Activated CD8-positive, alpha-beta T cell treated with anti-CD3 and anti-CD28 coated beads for 36 hours (primary cell): ENCODE results near the gene PPP1R3C. TPM values are rescaled to one million over a fixed set of nuclear protein-coding genes. Genes with fewer than 3 reads are reported as not detected.

ENCODE experiments used
- ATAC-seq: fragments of 200-7000 bp; cut with Tn5 transposase; one replicate; pipeline ENCODE4 v1.10.0; 2021; ENCODE audit warnings: mild to moderate bottlenecking, moderate library complexity
- CTCF ChIA-PET: fragments of 350-600 bp; sonication (Branson Sonifier 250); formaldehyde crosslinking; loops from one replicate; lab custom pipeline; 2021; ENCODE audit warnings: antibody characterized with exemption; lab: Charles Lee
- POLR2A ChIA-PET: fragments of 350-600 bp; sonication (Branson Sonifier 250); formaldehyde crosslinking; loops from one replicate; lab custom pipeline; 2021; ENCODE audit warnings: antibody characterized with exemption; lab: Charles Lee
- DNase-seq: peaks from one replicate; pipeline ENCODE4 v3.0.0-alpha.2; 2020
- H3K27ac Mint-ChIP-seq: one replicate; pipeline ENCODE4 v1.8.0; 2021; ENCODE audit warnings: mild to moderate bottlenecking, mixed read lengths
- H3K27me3 Mint-ChIP-seq: one replicate; pipeline ENCODE4 v1.8.0; 2021; ENCODE audit warnings: mixed read lengths
- H3K36me3 Mint-ChIP-seq: one replicate; pipeline ENCODE4 v1.8.0; 2021; ENCODE audit warnings: low read depth, mixed read lengths
- H3K4me1 Mint-ChIP-seq: one replicate; pipeline ENCODE4 v1.8.0; 2021; ENCODE audit warnings: low read depth, mixed read lengths
- H3K4me3 Mint-ChIP-seq: one replicate; pipeline ENCODE4 v1.8.0; 2021; ENCODE audit warnings: mild to moderate bottlenecking, moderate library complexity, mixed read lengths
- H3K9me3 Mint-ChIP-seq: one replicate; pipeline ENCODE4 v1.8.0; 2021; ENCODE audit warnings: mixed read lengths
- CTCF ChIP-seq: fragments of 200-600 bp; IDR thresholded peaks from one replicate; pipeline ENCODE4 v1.8.0; 2022; ENCODE audit warnings: antibody characterized with exemption, mild to moderate bottlenecking
- intact Hi-C: fragments of 100-400 bp; cut with micrococcal nuclease; formaldehyde crosslinking; loops from one replicate; pipeline ENCODE4 v1.10.0; 2022
- total RNA-seq, 2 experiments: library from RNA; stranded (reverse); gene quantifications; one replicate each; pipeline ENCODE4 v1.2.3, GENCODE V29; 2021

Gene PPP1R3C
- total RNA-seq, 2 experiments from 2014 or later, result 0.94 to 0.99 TPM

GRCh38 chr10:91636892-91637291 is 4.0 kb upstream of the PPP1R3C start:
- Mint-ChIP-seq H3K4me3 (no peak overlapping the region), H3K27me3 (peaks cover 42% of the 10 kb centered on the region), H3K4me1 (peaks cover 4% of the 10 kb centered on the region), H3K9me3 (no peaks in the 10 kb centered on the region), H3K27ac (no peak overlapping the region), H3K36me3 (no peaks in the 10 kb centered on the region)
- TF ChIP-seq CTCF, result no peak
- ATAC-seq, result no peak
- POLR2A ChIA-PET, result no interaction called here
- DNase-seq, result no peak
- CTCF ChIA-PET, result interaction anchor here (1.1 to 6.0 kb wide), 7 partner anchors 10 to 339 kb away, joined by 3 to 139 read pairs (median 16); no protein-coding TSS in a partner anchor
- intact Hi-C loops, result loop anchor here (5.0 kb wide), 1 partner anchor 250 kb away; no protein-coding TSS in a partner anchor

GRCh38 chr10:91635401-91636400 is 2.8 kb upstream of the PPP1R3C start:
- Mint-ChIP-seq H3K9me3 (no peaks in the 10 kb centered on the region), H3K36me3 (no peaks in the 10 kb centered on the region), H3K4me3 (no peak overlapping the region), H3K4me1 (peaks cover 4% of the 10 kb centered on the region), H3K27me3 (peaks cover 47% of the 10 kb centered on the region), H3K27ac (no peak overlapping the region)
- ATAC-seq, result peak; percentile 65
- ChIA-PET CTCF (interaction anchor here (0.6 to 6.0 kb wide), 41 partner anchors 9 to 725 kb away, joined by 3 to 139 read pairs (median 4); no protein-coding TSS in a partner anchor), POLR2A (interaction anchor here (0.6 to 0.7 kb wide), 2 partner anchors 9 to 245 kb away, joined by 3 read pairs; no protein-coding TSS in a partner anchor)
- intact Hi-C loops, result loop anchor here (5.0 kb wide), 1 partner anchor 248 kb away; no protein-coding TSS in a partner anchor
- peak; percentile 73 for TF ChIP-seq CTCF
- DNase-seq, result peak; percentile 72

DNA sequence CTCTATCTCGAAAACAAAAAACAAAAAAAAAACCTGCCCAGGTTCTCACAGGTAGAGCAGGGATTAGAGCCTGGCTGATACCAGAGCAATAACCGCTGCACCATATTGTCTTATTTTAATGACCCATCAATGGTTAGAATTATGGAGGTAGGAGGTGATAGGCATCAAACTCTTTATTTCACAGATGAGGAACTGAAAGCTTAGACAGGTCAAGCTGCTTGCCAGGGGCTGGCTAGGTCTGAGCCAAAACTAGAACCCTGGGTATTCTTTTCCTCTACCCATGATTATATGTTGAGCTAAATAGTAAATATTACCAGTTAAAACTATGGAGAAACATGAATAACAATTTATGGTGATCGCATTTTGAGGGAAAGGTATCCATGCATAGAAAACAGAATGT is 2.0 kb upstream of the PPP1R3C start:
- ChIA-PET POLR2A (interaction anchor here (0.7 kb wide), 1 partner anchor 10 kb away, joined by 3 read pairs; no protein-coding TSS in a partner anchor), CTCF (interaction anchor here (0.6 to 6.0 kb wide), 33 partner anchors 8 to 725 kb away, joined by 3 to 139 read pairs (median 5); no protein-coding TSS in a partner anchor)
- Mint-ChIP-seq H3K4me3 (no peak overlapping the region), H3K4me1 (peaks cover 4% of the 10 kb centered on the region), H3K27ac (no peak overlapping the region), H3K36me3 (no peaks in the 10 kb centered on the region), H3K27me3 (peaks cover 55% of the 10 kb centered on the region), H3K9me3 (no peaks in the 10 kb centered on the region)
- ATAC-seq (no peak), DNase-seq (no peak)
- TF ChIP-seq CTCF, result no peak
- intact Hi-C loops, result loop anchor here (5.0 kb wide), 2 partner anchors 248 to 338 kb away; no protein-coding TSS in a partner anchor

- ChIA-PET CTCF (interaction anchor here (0.7 to 6.0 kb wide), 16 partner anchors 12 to 345 kb away, joined by 3 to 139 read pairs (median 6); no protein-coding TSS in a partner anchor), POLR2A (interaction anchor here (0.6 kb wide), 1 partner anchor 32 kb away, joined by 3 read pairs; no protein-coding TSS in a partner anchor)
- H3K9me3 Mint-ChIP-seq, result no peaks in the 10 kb centered on the region
- no peaks in the 10 kb centered on the region for H3K36me3 Mint-ChIP-seq
- H3K27ac Mint-ChIP-seq, result no peak overlapping the region
- intact Hi-C loops, result loop anchor here (5.0 kb wide), 1 partner anchor 337 kb away; no protein-coding TSS in a partner anchor
- H3K4me3 Mint-ChIP-seq, result no peak overlapping the region
- TF ChIP-seq CTCF, result no peak
- no peak for DNase-seq
- ATAC-seq, result no peak
- peaks cover 57% of the 10 kb centered on the region for H3K27me3 Mint-ChIP-seq
- peaks cover 4% of the 10 kb centered on the region for H3K4me1 Mint-ChIP-seq
Observed at GRCh38 chr10:91634246-91634645, 1.4 kb upstream of the PPP1R3C start.
